HG03139 (cell line): ENCODE results near the gene NKX1-1.
"Not testable (repeated sequence)": the region's sequence is repeated elsewhere in the genome, so short reads cannot be mapped to it uniquely, and the experiment has no call there.

Source experiments
- ATAC-seq: cut with Tn5 transposase; IDR thresholded peaks from one replicate; pipeline ENCODE4 v1.9.1; 2021; ENCODE audit not compliant: unreplicated experiment

Gene NKX1-1

DNA sequence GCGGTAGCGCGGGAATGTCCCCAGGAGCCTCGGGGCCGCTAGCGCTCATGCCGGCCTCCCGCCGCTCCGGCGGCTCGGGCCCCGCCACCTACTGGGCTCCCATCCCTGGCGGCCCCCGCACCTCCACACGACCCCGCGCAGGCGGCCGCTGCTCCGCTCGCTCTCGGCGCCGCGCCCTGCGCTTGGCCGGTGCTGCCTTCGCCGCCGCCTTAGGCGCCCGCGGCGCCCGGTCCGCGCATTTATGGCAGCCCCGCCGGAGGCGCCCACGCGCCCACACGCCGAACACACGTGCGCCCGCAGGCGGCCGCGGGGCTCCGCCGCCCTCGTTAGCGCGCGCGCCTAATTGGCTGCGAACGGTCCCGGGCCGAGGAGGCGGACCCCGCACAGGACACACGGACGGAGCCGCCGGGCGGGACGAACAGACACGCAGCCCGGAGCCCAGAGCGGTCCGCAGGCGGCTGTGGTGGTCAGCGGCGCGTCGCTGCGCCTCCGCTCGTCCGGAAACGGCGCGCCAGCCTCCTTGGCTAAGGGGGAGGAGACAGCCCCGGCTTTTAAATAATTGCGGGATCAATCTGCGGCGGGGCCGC lies at the start of gene NKX1-1:
NKX1-1 (minus strand) TSS at position 49 of the 587 bp plus-strand sequence; CDS start at position 49, 0 bp downstream.
- ATAC-seq: no peak

DNA sequence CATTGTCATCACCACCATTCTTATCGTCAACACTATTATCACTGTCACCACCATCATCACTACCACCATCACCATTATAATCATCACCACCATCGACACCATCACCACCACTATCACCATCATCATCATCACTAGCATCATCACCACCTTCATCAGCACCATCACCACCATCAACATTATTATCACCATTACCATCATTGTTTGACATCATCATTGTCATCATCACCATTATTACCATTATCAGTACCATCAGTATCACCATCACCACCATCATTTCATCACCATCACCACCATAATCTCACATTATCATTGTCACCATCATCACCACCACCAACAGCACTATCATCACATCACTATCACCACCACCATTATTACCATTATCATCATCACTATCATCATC lies 47.5 kb upstream of the NKX1-1 start:
- ATAC-seq: no peak

- no peak for ATAC-seq
Observed at GRCh38 chr4:1452431-1453051, 46.3 kb upstream of the NKX1-1 start.

DNA sequence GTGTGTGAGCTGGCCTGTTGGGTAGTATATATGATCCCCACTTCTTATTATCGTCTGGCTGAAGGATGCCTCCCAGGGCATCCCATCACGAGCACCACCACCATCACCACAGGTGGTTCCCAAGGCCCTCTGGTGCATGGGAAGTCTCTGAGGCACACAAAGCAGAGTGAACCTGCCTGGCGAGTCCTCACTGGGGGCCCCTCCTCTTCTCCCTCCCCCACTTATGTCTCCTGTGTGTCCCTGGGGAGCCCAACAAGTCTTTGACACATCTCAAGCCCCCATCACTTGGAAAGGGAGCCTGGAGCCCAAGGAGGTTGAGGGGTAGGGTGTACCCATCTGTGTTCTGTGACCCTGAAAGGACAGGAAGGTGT lies 45.5 kb upstream of the NKX1-1 start:
- no peak for ATAC-seq

- ATAC-seq: no peak
Observed at GRCh38 chr4:1451106-1451751, 45.0 kb upstream of the NKX1-1 start.

DNA sequence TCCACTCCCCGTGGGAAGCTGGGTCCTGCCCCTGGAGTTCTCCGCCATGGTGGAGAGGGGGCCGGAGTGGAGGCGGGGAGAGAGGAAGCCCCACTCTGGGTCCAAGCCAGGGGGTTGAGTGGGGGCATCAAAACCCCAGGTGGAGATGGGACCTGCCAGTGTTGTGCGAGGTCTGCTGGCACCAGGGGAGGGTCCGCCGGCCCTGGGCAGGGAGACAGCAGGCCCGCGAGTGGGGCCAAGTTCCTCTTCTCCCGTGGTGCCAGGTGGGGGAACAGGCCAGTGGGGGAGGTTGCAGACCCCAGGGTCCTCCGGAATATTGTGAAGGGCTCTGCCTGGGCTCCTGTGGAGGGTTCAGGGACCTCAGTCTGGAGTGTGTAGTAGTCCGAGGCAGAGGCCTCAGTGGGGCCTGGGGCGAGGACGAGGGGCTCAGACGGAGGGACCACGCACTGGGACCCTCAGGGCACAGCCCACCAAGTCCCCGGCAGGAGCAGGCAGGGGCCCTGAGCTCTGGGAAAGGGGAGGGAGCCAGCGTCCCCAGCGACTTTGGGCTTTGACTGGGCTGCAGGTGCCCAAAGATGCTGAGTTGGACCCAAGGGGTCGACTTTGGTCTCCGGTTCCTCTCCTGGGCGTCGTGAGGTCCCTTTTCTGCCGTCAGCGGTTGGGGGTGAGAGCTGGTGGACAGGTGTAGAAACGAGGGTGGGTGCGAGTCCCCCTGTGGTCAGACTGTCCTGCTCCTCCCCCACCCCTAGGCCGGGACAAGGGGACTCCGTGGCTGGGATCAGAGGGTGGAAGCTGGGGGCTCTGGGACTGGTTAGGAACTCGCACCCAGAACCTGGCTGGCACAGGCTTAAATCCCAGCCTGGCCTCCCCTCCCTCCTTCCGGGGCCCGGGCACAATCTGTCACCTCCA lies 43.8 kb upstream of the NKX1-1 start:
- no peak for ATAC-seq

GRCh38 chr4:1449475-1449832 lies 43.2 kb upstream of the NKX1-1 start:
- ATAC-seq: no peak

DNA sequence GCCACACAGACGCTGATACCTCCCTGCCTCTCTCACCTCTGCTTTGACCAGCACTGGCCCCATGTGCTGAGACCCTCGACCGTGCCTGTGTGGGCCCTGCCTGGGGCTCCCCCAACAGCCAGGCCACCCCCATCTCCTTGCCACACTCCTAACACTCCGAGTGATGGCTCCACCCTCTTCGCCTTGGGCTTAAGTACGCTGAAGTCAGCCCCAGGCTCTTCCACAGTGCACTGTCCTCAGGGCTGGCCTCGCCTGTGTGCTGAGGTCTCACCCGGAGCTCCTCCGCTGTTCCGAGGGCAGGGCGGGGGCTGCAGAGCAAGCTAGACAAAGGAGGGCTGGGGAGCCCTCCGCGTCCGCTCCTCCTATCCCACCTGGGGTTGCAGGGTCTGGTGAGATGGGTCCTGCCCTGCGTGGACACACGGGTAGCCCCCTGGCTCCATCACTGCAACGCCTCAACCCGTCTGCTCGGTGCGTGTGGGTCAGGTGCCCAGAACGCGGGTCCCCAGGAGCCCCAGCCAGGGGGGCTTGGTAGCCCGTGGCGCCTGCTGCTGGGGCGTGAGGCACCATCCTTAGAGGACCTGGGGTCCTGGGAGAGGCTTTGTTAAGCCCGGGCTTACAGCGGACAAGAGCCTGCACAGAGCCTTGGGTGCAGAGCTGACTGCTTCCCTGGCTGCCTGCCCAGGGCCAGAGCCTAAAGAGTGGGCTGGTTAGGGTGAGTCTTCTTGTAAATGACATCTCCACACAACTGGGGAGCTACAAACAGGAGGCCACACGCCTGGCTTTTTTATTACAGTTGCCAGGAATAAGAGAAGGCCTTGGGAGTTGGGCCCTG lies 42.6 kb upstream of the NKX1-1 start:
- no peak for ATAC-seq

- ATAC-seq: no peak
Observed at GRCh38 chr4:1447676-1448588, 41.7 kb upstream of the NKX1-1 start.

- no peak for ATAC-seq
Observed at GRCh38 chr4:1446502-1447386, 40.5 kb upstream of the NKX1-1 start.

DNA sequence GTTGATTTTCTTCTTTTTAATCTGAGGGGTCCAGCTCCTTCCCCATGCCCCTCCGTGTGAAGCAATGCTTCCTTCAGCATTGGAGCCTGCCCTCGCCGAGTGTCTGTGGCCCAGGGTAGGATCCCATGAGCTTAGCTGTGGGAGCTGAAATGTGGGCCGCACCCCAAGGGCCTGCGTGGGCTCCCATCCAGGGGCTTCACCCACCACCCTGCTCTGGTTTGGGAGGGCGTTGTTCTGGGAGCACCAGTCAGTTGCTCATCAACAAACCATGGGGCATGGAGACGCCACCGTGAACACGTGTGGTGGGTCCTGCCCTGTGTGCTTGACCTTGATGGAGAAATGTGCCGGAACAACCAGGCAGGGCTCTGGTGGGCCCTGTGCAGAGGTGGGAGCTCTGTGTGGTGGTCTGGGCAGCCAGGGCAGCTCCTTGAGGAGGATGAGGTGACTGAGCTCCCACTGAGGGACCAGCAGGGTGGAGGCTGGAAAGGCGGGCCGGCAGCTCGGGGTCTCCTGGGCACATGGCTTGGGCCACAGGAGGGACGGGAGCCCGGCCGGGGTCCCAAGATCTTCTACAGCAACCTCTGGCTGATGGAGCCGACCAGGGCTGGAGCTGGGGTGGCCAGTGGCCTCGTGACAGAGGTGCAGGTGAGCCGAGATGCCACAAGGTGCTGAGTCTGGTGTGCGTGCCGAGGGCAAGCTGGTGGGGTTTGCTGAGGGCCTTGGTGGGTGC lies 39.6 kb upstream of the NKX1-1 start:
- ATAC-seq: no peak

DNA sequence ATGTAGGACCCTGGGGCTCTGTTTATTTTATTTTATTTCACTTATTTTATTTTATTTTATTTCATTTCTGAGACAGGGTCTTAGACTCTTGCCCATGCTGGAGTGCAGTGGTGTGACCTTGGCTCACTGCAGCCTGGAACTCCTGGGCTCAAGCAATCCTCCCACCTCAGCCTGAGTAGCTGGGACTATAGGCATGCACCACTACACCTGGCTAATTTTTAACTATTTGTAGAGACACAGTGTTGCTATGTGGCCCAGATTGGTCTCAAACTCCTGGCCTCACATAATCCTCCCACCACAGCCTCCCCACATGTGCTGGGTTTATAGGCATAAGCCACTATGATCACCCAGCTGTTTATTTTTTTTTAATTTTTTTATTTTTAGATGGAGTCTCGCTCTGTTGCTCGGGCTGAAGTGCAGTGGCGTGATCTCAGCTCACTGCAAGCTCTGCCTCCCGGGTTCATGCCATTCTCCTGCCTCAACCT lies 37.5 kb upstream of the NKX1-1 start:
- ATAC-seq: not testable (repeated sequence)

DNA sequence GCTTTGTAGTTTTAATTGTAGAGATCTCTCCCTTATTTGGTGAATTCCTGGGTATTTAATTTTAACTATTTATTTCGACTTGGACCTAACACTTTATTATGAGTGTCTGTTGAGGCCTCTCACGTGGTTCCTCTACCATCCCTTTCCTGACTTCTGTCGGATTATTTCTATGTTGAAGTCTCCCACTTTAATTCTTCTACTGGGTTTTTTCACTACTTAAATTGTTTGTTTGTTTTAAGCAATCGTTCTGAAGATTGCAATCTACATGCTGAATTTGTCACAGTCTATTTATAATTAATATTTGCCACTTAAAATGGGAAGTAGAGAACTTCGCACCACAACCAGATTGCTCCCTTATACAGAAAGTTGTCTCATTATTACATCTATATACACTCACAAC lies 20.8 kb upstream of the NKX1-1 start:
- ATAC-seq: no peak

DNA sequence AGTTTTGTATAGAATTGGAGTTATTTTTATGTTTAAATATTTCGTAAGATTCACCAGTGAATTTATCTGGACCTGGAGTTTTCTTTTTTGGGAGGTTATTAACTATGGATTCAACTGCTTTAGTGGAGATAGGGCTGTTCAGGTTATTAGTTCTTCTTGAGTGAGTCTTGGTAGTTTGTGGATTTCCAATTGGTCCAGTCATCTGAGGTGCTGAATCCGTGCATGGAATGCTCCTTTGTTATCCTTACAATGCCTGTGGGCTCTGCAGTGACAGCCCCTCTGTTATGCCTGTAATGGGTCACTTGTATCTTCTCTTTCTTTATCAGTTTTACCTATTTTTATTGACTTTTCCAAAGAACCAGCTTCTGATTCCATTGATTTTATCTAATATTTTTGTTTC lies 15.4 kb upstream of the NKX1-1 start:
- ATAC-seq: no peak

GRCh38 chr4:1419708-1420107 lies 13.5 kb upstream of the NKX1-1 start:
- ATAC-seq: no peak

- no peak for ATAC-seq
Observed at GRCh38 chr4:1418494-1419285, 12.4 kb upstream of the NKX1-1 start.
